Loucy (cell line): ENCODE data around the gene GPR17.

Experiments
- H2AFZ ChIP-seq: fragments of 200-600 bp; sonication (generic); 2 replicates; pipeline ENCODE4 v1.6.0; 2016; ENCODE audit warnings: antibody characterized with exemption, mild to moderate bottlenecking, low read length, moderate library complexity
- H3F3A ChIP-seq: fragments of 200-600 bp; 2 replicates; pipeline ENCODE4 v1.6.0; 2016; ENCODE audit warnings: antibody characterized with exemption, low read depth, mild to moderate bottlenecking
- H3K27me3 ChIP-seq: fragments of 200-600 bp; sonication (generic); 2 replicates; pipeline ENCODE4 v1.6.1; 2014; ENCODE audit warnings: low read length, mild to moderate bottlenecking; ENCODE audit not compliant: insufficient read depth, poor library complexity, severe bottlenecking
- H3K36me3 ChIP-seq: fragments of 200-600 bp; sonication (generic); 2 replicates; pipeline ENCODE4 v1.6.1; 2016; ENCODE audit warnings: low read length; ENCODE audit not compliant: insufficient read depth
- H3K4me1 ChIP-seq: fragments of 200-600 bp; sonication (generic); 2 replicates; pipeline ENCODE4 v1.5.1; 2014; ENCODE audit warnings: low read length, mild to moderate bottlenecking; ENCODE audit not compliant: insufficient read depth, poor library complexity, severe bottlenecking
- H3K4me2 ChIP-seq: fragments of 200-600 bp; sonication (generic); 2 replicates; pipeline ENCODE4 v1.6.0; 2014; ENCODE audit warnings: antibody characterized with exemption, low read length, low read depth, mild to moderate bottlenecking; ENCODE audit not compliant: poor library complexity, severe bottlenecking
- H3K4me3 ChIP-seq: fragments of 200-600 bp; sonication (generic); 2 replicates; pipeline ENCODE4 v1.5.1; 2014; ENCODE audit warnings: low read length, mild to moderate bottlenecking, mixed read lengths; ENCODE audit not compliant: poor library complexity, severe bottlenecking
- H3K79me2 ChIP-seq: fragments of 200-600 bp; sonication (generic); 2 replicates; pipeline ENCODE4 v1.6.1; 2014; ENCODE audit warnings: low read length; ENCODE audit not compliant: insufficient read depth
- H3K9ac ChIP-seq: fragments of 200-600 bp; sonication (generic); 2 replicates; pipeline ENCODE4 v1.6.0; 2014; ENCODE audit warnings: mild to moderate bottlenecking, low read depth, low read length, moderate library complexity; ENCODE audit not compliant: poor library complexity, severe bottlenecking
- H3K9me2 ChIP-seq: fragments of 200-600 bp; sonication (generic); replicated peaks from 2 replicates; pipeline ENCODE4 v1.6.1; 2016; ENCODE audit warnings: low read depth, low read length, mixed read lengths
- H3K9me3 ChIP-seq: fragments of 200-600 bp; sonication (generic); 2 replicates; pipeline ENCODE4 v1.6.1; 2014; ENCODE audit warnings: mild to moderate bottlenecking, antibody characterized with exemption, low read length, low read depth; ENCODE audit not compliant: insufficient read depth
- H4K20me1 ChIP-seq: fragments of 200-600 bp; sonication (generic); 2 replicates; pipeline ENCODE4 v1.6.0; 2014; ENCODE audit warnings: antibody characterized with exemption, low read length, mild to moderate bottlenecking; ENCODE audit not compliant: insufficient read depth, poor library complexity, severe bottlenecking
- CTCF ChIP-seq: fragments of 200-600 bp; sonication (generic); conservative IDR thresholded peaks from 2 replicates; pipeline ENCODE4 v1.5.1; 2014; ENCODE audit warnings: mild to moderate bottlenecking, antibody characterized with exemption, low read length
- EZH2phosphoT487 ChIP-seq: fragments of 200-600 bp; IDR thresholded peaks from 2 replicates; pipeline ENCODE4 v1.6.1; 2018; ENCODE audit warnings: antibody characterized with exemption, mild to moderate bottlenecking, moderate library complexity, borderline replicate concordance

The GPR17 gene

GRCh38 chr2:127661072-127661649 is 15.2 kb downstream of the GPR17 start:
- H3K79me2 ChIP-seq: no peaks in the 10 kb centered on the region
- TF ChIP-seq CTCF (no peak), EZH2phosphoT487 (no peak)
- no peak overlapping the region for H3K4me2 ChIP-seq
- H4K20me1 ChIP-seq: no peaks in the 10 kb centered on the region
- H3K9ac ChIP-seq: no peak overlapping the region
- no peak overlapping the region for H3K4me3 ChIP-seq
- H3K27me3 ChIP-seq: no peaks in the 10 kb centered on the region
- H3K9me2 ChIP-seq: no peaks in the 10 kb centered on the region
- H3F3A ChIP-seq: no peaks in the 10 kb centered on the region
- H3K4me1 ChIP-seq: no peaks in the 10 kb centered on the region
- no peaks in the 10 kb centered on the region for H3K9me3 ChIP-seq
- H2AFZ ChIP-seq: no peak overlapping the region
- H3K36me3 ChIP-seq: no peaks in the 10 kb centered on the region

- no peak overlapping the region for H3K4me3 ChIP-seq
- H3K4me1 ChIP-seq: no peaks in the 10 kb centered on the region
- no peaks in the 10 kb centered on the region for H3K9me3 ChIP-seq
- no peak overlapping the region for H2AFZ ChIP-seq
- H3F3A ChIP-seq: no peaks in the 10 kb centered on the region
- H4K20me1 ChIP-seq: no peaks in the 10 kb centered on the region
- no peaks in the 10 kb centered on the region for H3K36me3 ChIP-seq
- H3K4me2 ChIP-seq: no peak overlapping the region
- H3K27me3 ChIP-seq: no peaks in the 10 kb centered on the region
- no peak for TF ChIP-seq CTCF
- no peak for TF ChIP-seq EZH2phosphoT487
- no peaks in the 10 kb centered on the region for H3K79me2 ChIP-seq
- H3K9me2 ChIP-seq: no peaks in the 10 kb centered on the region
- H3K9ac ChIP-seq: no peak overlapping the region
These were observed 16.1 kb downstream of the GPR17 start for GRCh38 chr2:127661949-127662510.

GRCh38 chr2:127662937-127663565 is 17.1 kb downstream of the GPR17 start:
- Histone ChIP-seq H3K4me2 (no peak overlapping the region), H3K4me1 (no peaks in the 10 kb centered on the region), H3K4me3 (no peak overlapping the region), H3K9me3 (no peaks in the 10 kb centered on the region), H3F3A (no peaks in the 10 kb centered on the region), H3K79me2 (no peaks in the 10 kb centered on the region), H3K27me3 (no peaks in the 10 kb centered on the region), H2AFZ (no peak overlapping the region), H3K36me3 (no peaks in the 10 kb centered on the region), H4K20me1 (no peaks in the 10 kb centered on the region), H3K9me2 (no peaks in the 10 kb centered on the region), H3K9ac (no peak overlapping the region)
- TF ChIP-seq EZH2phosphoT487 (no peak), CTCF (no peak)
